Activated T-cell treated with anti-CD3 and anti-CD28 coated beads, Interleukin-2, amount 50 U/mL, for 72 hours (primary cell): ENCODE results near the gene BPTF. TPM values are rescaled to one million over a fixed set of nuclear protein-coding genes. Genes with fewer than 3 reads are reported as not detected.
A peak's percentile ranks its signal among the peaks of the same experiment; 100 is the strongest.
"Not testable (repeated sequence)": the region's sequence is repeated elsewhere in the genome, so short reads cannot be mapped to it uniquely, and the experiment has no call there.

Source experiments
- ATAC-seq, 2 donors: fragments of 150-1000 bp; cut with Tn5 transposase; replicated peaks in 1 of 2; 2 replicates each; pipeline ENCODE4 v1.10.0; 2021; ENCODE audit warnings: moderate library complexity in 2 of 2, mild to moderate bottlenecking in 1 of 2
- DNase-seq, 2 donors: peaks; one replicate each; pipeline ENCODE4 v3.0.0; 2021 to 2022; ENCODE audit warnings: mixed read lengths in 1 of 2
- H3K27ac Mint-ChIP-seq: one replicate; pipeline ENCODE4 v1.8.0; 2022; ENCODE audit warnings: mild to moderate bottlenecking, moderate library complexity, mixed read lengths
- H3K27me3 Mint-ChIP-seq: one replicate; pipeline ENCODE4 v1.8.0; 2022; ENCODE audit warnings: low read depth, mixed read lengths
- H3K36me3 Mint-ChIP-seq, 2 donors: one replicate each; pipeline ENCODE4 v1.8.0; 2022; ENCODE audit warnings: mixed read lengths in 2 of 2, mild to moderate bottlenecking in 1 of 2; ENCODE audit not compliant: insufficient read depth in 2 of 2
- H3K4me1 Mint-ChIP-seq: one replicate; pipeline ENCODE4 v1.8.0; 2022; ENCODE audit warnings: low read depth, mixed read lengths
- H3K4me3 Mint-ChIP-seq, 2 donors: one replicate each; pipeline ENCODE4 v1.8.0; 2022; ENCODE audit warnings: mild to moderate bottlenecking in 2 of 2, mixed read lengths in 2 of 2, moderate library complexity in 2 of 2
- H3K9me3 Mint-ChIP-seq, 2 donors: one replicate each; pipeline ENCODE4 v1.8.0; 2022; ENCODE audit warnings: mixed read lengths in 2 of 2
- total RNA-seq, 2 donors: library from RNA; stranded (reverse); gene quantifications; one replicate each; pipeline ENCODE4 v1.2.3, GENCODE V29; 2022

The BPTF gene
- total RNA-seq, 2 donors from 2014 or later: 86.9 to 95.1 TPM

GRCh38 chr17:67912656-67913055, 87.4 kb downstream of the BPTF start:
- H3K27me3 Mint-ChIP-seq: no peaks in the 10 kb centered on the region
- peaks cover 26% of the 10 kb centered on the region for H3K4me1 Mint-ChIP-seq
- DNase-seq: peak; percentile 27 to 29
- no peaks in the 10 kb centered on the region for H3K9me3 Mint-ChIP-seq
- H3K4me3 Mint-ChIP-seq: no peak overlapping the region
- peak; percentile 51 to 65 for ATAC-seq
- peak overlapping the region; percentile 16 for H3K27ac Mint-ChIP-seq
- peaks cover 7 to 21% of the 10 kb centered on the region in 2 donors for H3K36me3 Mint-ChIP-seq

GRCh38 chr17:67920212-67920611, 94.9 kb downstream of the BPTF start:
- no peak overlapping the region for H3K4me3 Mint-ChIP-seq
- H3K9me3 Mint-ChIP-seq: no peaks in the 10 kb centered on the region
- H3K27ac Mint-ChIP-seq: no peak overlapping the region
- ATAC-seq (no peak), DNase-seq (no peak)
- no peaks in the 10 kb centered on the region for H3K27me3 Mint-ChIP-seq
- peaks cover 3 to 12% of the 10 kb centered on the region in 2 donors for H3K36me3 Mint-ChIP-seq
- H3K4me1 Mint-ChIP-seq: no peaks in the 10 kb centered on the region

GRCh38 chr17:67922503-67922902, 97.2 kb downstream of the BPTF start:
- Mint-ChIP-seq H3K4me1 (no peaks in the 10 kb centered on the region), H3K9me3 (no peaks in the 10 kb centered on the region), H3K27me3 (no peaks in the 10 kb centered on the region), H3K36me3 (peaks cover 3 to 17% of the 10 kb centered on the region in 2 donors), H3K4me3 (no peak overlapping the region), H3K27ac (no peak overlapping the region)
- ATAC-seq (no peak), DNase-seq (no peak)

GRCh38 chr17:67928842-67929241, 103.5 kb downstream of the BPTF start:
- H3K27ac Mint-ChIP-seq: not testable (repeated sequence)

GRCh38 chr17:67931227-67931626, 105.9 kb downstream of the BPTF start:
- no peaks in the 10 kb centered on the region for H3K4me1 Mint-ChIP-seq
- no peak for ATAC-seq
- H3K27me3 Mint-ChIP-seq: no peaks in the 10 kb centered on the region
- H3K36me3 Mint-ChIP-seq: peaks cover 2 to 29% of the 10 kb centered on the region in 2 donors
- H3K9me3 Mint-ChIP-seq: no peaks in the 10 kb centered on the region
- no peak for DNase-seq
- H3K4me3 Mint-ChIP-seq: no peak overlapping the region
- H3K27ac Mint-ChIP-seq: no peak overlapping the region

More at GRCh38 chr17:67928842-67929241, 103.5 kb downstream of the BPTF start:
- ATAC-seq, DNase-seq, H3K9me3 Mint-ChIP-seq, H3K4me1 Mint-ChIP-seq, H3K27me3 Mint-ChIP-seq, H3K4me3 Mint-ChIP-seq: not testable (repeated sequence)
- H3K36me3 Mint-ChIP-seq: peaks cover 2 to 22% of the 10 kb centered on the region in 2 donors

- Mint-ChIP-seq H3K27ac (no peak overlapping the region), H3K4me3 (no peak overlapping the region), H3K36me3 (peaks cover 9 to 27% of the 10 kb centered on the region in 2 donors), H3K9me3 (no peaks in the 10 kb centered on the region), H3K4me1 (no peaks in the 10 kb centered on the region), H3K27me3 (no peaks in the 10 kb centered on the region)
- DNase-seq: no peak
- no peak for ATAC-seq
Observed at GRCh38 chr17:67942810-67943209, 117.5 kb downstream of the BPTF start.

- ATAC-seq (no peak), DNase-seq (no peak)
- Mint-ChIP-seq H3K4me1 (no peaks in the 10 kb centered on the region), H3K9me3 (no peaks in the 10 kb centered on the region), H3K27me3 (no peaks in the 10 kb centered on the region), H3K27ac (no peak overlapping the region), H3K36me3 (peaks cover 12 to 25% of the 10 kb centered on the region in 2 donors), H3K4me3 (no peak overlapping the region)
Observed at GRCh38 chr17:67944035-67944434, 118.7 kb downstream of the BPTF start.

GRCh38 chr17:67946513-67946912, 121.2 kb downstream of the BPTF start:
- ATAC-seq (no peak), DNase-seq (no peak)
- Mint-ChIP-seq H3K4me3 (no peak overlapping the region), H3K27ac (no peak overlapping the region), H3K4me1 (no peaks in the 10 kb centered on the region), H3K36me3 (peaks cover 10 to 21% of the 10 kb centered on the region in 2 donors), H3K27me3 (no peaks in the 10 kb centered on the region), H3K9me3 (no peaks in the 10 kb centered on the region)

- ATAC-seq (no peak), DNase-seq (no peak)
- no peaks in the 10 kb centered on the region for H3K9me3 Mint-ChIP-seq
- no peaks in the 10 kb centered on the region for H3K4me1 Mint-ChIP-seq
- H3K27me3 Mint-ChIP-seq: no peaks in the 10 kb centered on the region
- peak overlapping the region; percentile 9 for H3K27ac Mint-ChIP-seq
- peaks cover 10 to 16% of the 10 kb centered on the region in 2 donors for H3K36me3 Mint-ChIP-seq
- H3K4me3 Mint-ChIP-seq: no peak overlapping the region
Observed at GRCh38 chr17:67947325-67947813, 122.1 kb downstream of the BPTF start.

GRCh38 chr17:67950945-67951344, 125.6 kb downstream of the BPTF start:
- DNase-seq: no peak
- no peak overlapping the region for H3K4me3 Mint-ChIP-seq
- ATAC-seq: no peak
- no peaks in the 10 kb centered on the region for H3K9me3 Mint-ChIP-seq
- no peak overlapping the region for H3K27ac Mint-ChIP-seq
- peaks cover 4 to 18% of the 10 kb centered on the region in 2 donors for H3K36me3 Mint-ChIP-seq
- no peaks in the 10 kb centered on the region for H3K27me3 Mint-ChIP-seq
- no peaks in the 10 kb centered on the region for H3K4me1 Mint-ChIP-seq

GRCh38 chr17:67959510-67959909, 134.2 kb downstream of the BPTF start:
- no peaks in the 10 kb centered on the region for H3K27me3 Mint-ChIP-seq
- ATAC-seq (no peak), DNase-seq (no peak)
- H3K27ac Mint-ChIP-seq: peak overlapping the region; percentile 83
- peaks cover 5 to 21% of the 10 kb centered on the region in 2 donors for H3K36me3 Mint-ChIP-seq
- peaks cover 16% of the 10 kb centered on the region for H3K4me1 Mint-ChIP-seq
- no peak overlapping the region for H3K4me3 Mint-ChIP-seq
- no peaks in the 10 kb centered on the region for H3K9me3 Mint-ChIP-seq

GRCh38 chr17:67960276-67960675, 135.0 kb downstream of the BPTF start:
- not testable (repeated sequence) for H3K27me3 Mint-ChIP-seq, DNase-seq, H3K4me3 Mint-ChIP-seq, H3K9me3 Mint-ChIP-seq, ATAC-seq
- Mint-ChIP-seq H3K27ac (peak overlapping the region; percentile 6), H3K4me1 (peaks cover 16% of the 10 kb centered on the region), H3K36me3 (peaks cover 7 to 22% of the 10 kb centered on the region in 2 donors)

GRCh38 chr17:67962156-67962555, 136.9 kb downstream of the BPTF start:
- not testable (repeated sequence) for H3K4me3 Mint-ChIP-seq
- peaks cover 7 to 24% of the 10 kb centered on the region in 2 donors for H3K36me3 Mint-ChIP-seq

GRCh38 chr17:67963145-67963572, 137.9 kb downstream of the BPTF start:
- H3K4me3 Mint-ChIP-seq: peak overlapping the region in 1 of 2 donors; percentile 0
- peaks cover 16% of the 10 kb centered on the region for H3K4me1 Mint-ChIP-seq
- peak overlapping the region; percentile 62 for H3K27ac Mint-ChIP-seq
- not testable (repeated sequence) for H3K9me3 Mint-ChIP-seq, H3K27me3 Mint-ChIP-seq
- peak; percentile 87 to 93 for ATAC-seq
- peaks cover 7 to 29% of the 10 kb centered on the region in 2 donors for H3K36me3 Mint-ChIP-seq
- DNase-seq: peak; percentile 77 to 78

More at GRCh38 chr17:67962156-67962555, 136.9 kb downstream of the BPTF start:
- not testable (repeated sequence) for H3K9me3 Mint-ChIP-seq, DNase-seq, H3K27me3 Mint-ChIP-seq
- Mint-ChIP-seq H3K4me1 (peaks cover 16% of the 10 kb centered on the region), H3K27ac (peak overlapping the region; percentile 62)
- peak in 1 of 2 donors; percentile 22 for ATAC-seq
